ENCODE results near the gene HGF.

The HGF gene

GRCh38 chr7:81666209-81666608 is 103.6 kb downstream of the HGF start:
- Histone ChIP-seq H3K9me3 (ENCODE audit: severe bottlenecking) (no peaks in the 10 kb centered on the region), H3K27me3 (ENCODE audit: insufficient read depth, low read depth, severe bottlenecking) (no peaks in the 10 kb centered on the region), H3K36me3 (no peaks in the 10 kb centered on the region), H3K27ac (no peak overlapping the region), H3K4me3 (ENCODE audit: low read depth, low read length) (no peak overlapping the region)
- DNase-seq = no peak
- TF ChIP-seq CTCF (IDR thresholded peaks at IDR 0.05; ENCODE audit: low read depth, low read length) = no peak

- no peak for TF ChIP-seq CTCF (IDR thresholded peaks at IDR 0.05; ENCODE audit: low read depth, low read length)
- no peak for DNase-seq
- Histone ChIP-seq H3K27me3 (ENCODE audit: insufficient read depth, low read depth, severe bottlenecking) (no peaks in the 10 kb centered on the region), H3K27ac (no peak overlapping the region), H3K4me3 (ENCODE audit: low read depth, low read length) (no peak overlapping the region), H3K36me3 (no peaks in the 10 kb centered on the region), H3K9me3 (ENCODE audit: severe bottlenecking) (no peaks in the 10 kb centered on the region)
These were observed 104.6 kb downstream of the HGF start for GRCh38 chr7:81665236-81665635.

- Histone ChIP-seq H3K27me3 (ENCODE audit: insufficient read depth, low read depth, severe bottlenecking) (no peaks in the 10 kb centered on the region), H3K4me3 (ENCODE audit: low read depth, low read length) (no peak overlapping the region), H3K27ac (no peak overlapping the region), H3K9me3 (ENCODE audit: severe bottlenecking) (no peaks in the 10 kb centered on the region), H3K36me3 (no peaks in the 10 kb centered on the region)
- peak; percentile 24 for DNase-seq
- TF ChIP-seq CTCF (IDR thresholded peaks at IDR 0.05; ENCODE audit: low read depth, low read length) = no peak
These were observed 105.5 kb downstream of the HGF start for GRCh38 chr7:81664304-81664703.

- Histone ChIP-seq H3K27ac (no peak overlapping the region), H3K27me3 (ENCODE audit: insufficient read depth, low read depth, severe bottlenecking) (no peaks in the 10 kb centered on the region), H3K9me3 (ENCODE audit: severe bottlenecking) (no peaks in the 10 kb centered on the region), H3K36me3 (no peaks in the 10 kb centered on the region), H3K4me3 (ENCODE audit: low read depth, low read length) (no peak overlapping the region)
- no peak for TF ChIP-seq CTCF (IDR thresholded peaks at IDR 0.05; ENCODE audit: low read depth, low read length)
- DNase-seq = no peak
These were observed 107.3 kb downstream of the HGF start for GRCh38 chr7:81662531-81662930.

- DNase-seq = no peak
- TF ChIP-seq CTCF (IDR thresholded peaks at IDR 0.05; ENCODE audit: low read depth, low read length) = no peak
- Histone ChIP-seq H3K4me3 (ENCODE audit: low read depth, low read length) (no peak overlapping the region), H3K27ac (no peak overlapping the region), H3K27me3 (ENCODE audit: insufficient read depth, low read depth, severe bottlenecking) (no peaks in the 10 kb centered on the region), H3K36me3 (no peaks in the 10 kb centered on the region), H3K9me3 (ENCODE audit: severe bottlenecking) (no peaks in the 10 kb centered on the region)
These were observed 110.0 kb downstream of the HGF start for GRCh38 chr7:81659697-81660395.

- Histone ChIP-seq H3K9me3 (ENCODE audit: severe bottlenecking) (no peaks in the 10 kb centered on the region), H3K36me3 (no peaks in the 10 kb centered on the region), H3K27ac (no peak overlapping the region), H3K4me3 (ENCODE audit: low read depth, low read length) (no peak overlapping the region), H3K27me3 (ENCODE audit: insufficient read depth, low read depth, severe bottlenecking) (no peaks in the 10 kb centered on the region)
- TF ChIP-seq CTCF (IDR thresholded peaks at IDR 0.05; ENCODE audit: low read depth, low read length) = no peak
- no peak for DNase-seq
These were observed 112.3 kb downstream of the HGF start for GRCh38 chr7:81657551-81657950.

Measured in WERI-Rb-1 (cell line).